ENCODE results near the gene ZNF587. TPM values are rescaled to one million over a fixed set of nuclear protein-coding genes. Genes with fewer than 3 reads are reported as not detected.
A peak's percentile ranks its signal among the peaks of the same experiment; 100 is the strongest.
"Not testable (repeated sequence)": the region's sequence is repeated elsewhere in the genome, so short reads cannot be mapped to it uniquely, and the experiment has no call there.

The ZNF587 gene
- total RNA-seq, 1 donor from 2014 or later: 72.9 TPM

GRCh38 chr19:57850553-57851017 is 926 bp downstream of the ZNF587 start:
- DNase-seq (ENCODE audit: low spot score in 2 of 2, unreplicated experiment in 2 of 2): no peak
- TF ChIP-seq CTCF (IDR thresholded peaks at IDR 0.05; ENCODE audit: unreplicated experiment): no peak
- peaks cover 26% of the 10 kb centered on the region for H3K36me3 Mint-ChIP-seq
- H3K27me3 Mint-ChIP-seq (ENCODE audit: low read depth): no peaks in the 10 kb centered on the region
- H3K27ac Mint-ChIP-seq: peak overlapping the region; percentile 95
- no peaks in the 10 kb centered on the region for H3K9me3 Mint-ChIP-seq
- peak overlapping the region; percentile 86 for H3K4me3 Mint-ChIP-seq
- H3K4me1 Mint-ChIP-seq: peaks cover 17% of the 10 kb centered on the region

GRCh38 chr19:57851812-57852603 is 2.3 kb downstream of the ZNF587 start:
- not testable (repeated sequence) for H3K4me3 Mint-ChIP-seq; DNase-seq (ENCODE audit: low spot score in 2 of 2, unreplicated experiment in 2 of 2); H3K9me3 Mint-ChIP-seq; H3K27me3 Mint-ChIP-seq (ENCODE audit: low read depth)
- peaks cover 17% of the 10 kb centered on the region for H3K4me1 Mint-ChIP-seq
- peaks cover 33% of the 10 kb centered on the region for H3K36me3 Mint-ChIP-seq
- H3K27ac Mint-ChIP-seq: peak overlapping the region; percentile 95

GRCh38 chr19:57854117-57854516 is 4.5 kb downstream of the ZNF587 start:
- H3K4me3 Mint-ChIP-seq; H3K27ac Mint-ChIP-seq; H3K27me3 Mint-ChIP-seq (ENCODE audit: low read depth); DNase-seq (ENCODE audit: low spot score in 2 of 2, unreplicated experiment in 2 of 2); H3K9me3 Mint-ChIP-seq: not testable (repeated sequence)
- Mint-ChIP-seq H3K4me1 (peaks cover 17% of the 10 kb centered on the region), H3K36me3 (peaks cover 41% of the 10 kb centered on the region)

- not testable (repeated sequence) for H3K4me1 Mint-ChIP-seq; H3K9me3 Mint-ChIP-seq; H3K27me3 Mint-ChIP-seq (ENCODE audit: low read depth); H3K27ac Mint-ChIP-seq; DNase-seq (ENCODE audit: low spot score in 2 of 2, unreplicated experiment in 2 of 2); H3K4me3 Mint-ChIP-seq
- peaks cover 75% of the 10 kb centered on the region for H3K36me3 Mint-ChIP-seq
These were observed 12.7 kb downstream of the ZNF587 start for GRCh38 chr19:57862351-57862750.

GRCh38 chr19:57867868-57868492 is 18.3 kb downstream of the ZNF587 start:
- H3K9me3 Mint-ChIP-seq: peaks cover 30% of the 10 kb centered on the region
- no peak for TF ChIP-seq CTCF (IDR thresholded peaks at IDR 0.05; ENCODE audit: unreplicated experiment)

GRCh38 chr19:57869655-57870054 is 20.0 kb downstream of the ZNF587 start:
- Mint-ChIP-seq H3K36me3 (peaks cover 81% of the 10 kb centered on the region), H3K9me3 (peaks cover 46% of the 10 kb centered on the region)
- not testable (repeated sequence) for DNase-seq (ENCODE audit: low spot score in 2 of 2, unreplicated experiment in 2 of 2); H3K4me3 Mint-ChIP-seq; H3K4me1 Mint-ChIP-seq; H3K27me3 Mint-ChIP-seq (ENCODE audit: low read depth); H3K27ac Mint-ChIP-seq

More at GRCh38 chr19:57867868-57868492, 18.3 kb downstream of the ZNF587 start:
- Mint-ChIP-seq H3K36me3 (peaks cover 77% of the 10 kb centered on the region), H3K4me3 (no peak overlapping the region), H3K27ac (no peak overlapping the region), H3K27me3 (ENCODE audit: low read depth) (no peaks in the 10 kb centered on the region), H3K4me1 (no peaks in the 10 kb centered on the region)
- DNase-seq (ENCODE audit: low spot score in 2 of 2, unreplicated experiment in 2 of 2): no peak

GRCh38 chr19:57870225-57870624 is 20.6 kb downstream of the ZNF587 start:
- Mint-ChIP-seq H3K4me1 (no peaks in the 10 kb centered on the region), H3K4me3 (no peak overlapping the region), H3K27ac (no peak overlapping the region), H3K36me3 (peaks cover 78% of the 10 kb centered on the region), H3K9me3 (peaks cover 49% of the 10 kb centered on the region), H3K27me3 (ENCODE audit: low read depth) (no peaks in the 10 kb centered on the region)
- no peak for TF ChIP-seq CTCF (IDR thresholded peaks at IDR 0.05; ENCODE audit: unreplicated experiment)
- DNase-seq (ENCODE audit: low spot score in 2 of 2, unreplicated experiment in 2 of 2): no peak
